Stimulated activated CD8-positive, alpha-beta memory T cell treated with anti-CD3 and anti-CD28 coated beads, Interleukin-2, amount 100 ng/mL, for 1 hour (primary cell): ENCODE measurements around the gene TLR9.
"Not testable (repeated sequence)": the region's sequence is repeated elsewhere in the genome, so short reads cannot be mapped to it uniquely, and the experiment has no call there.

Experiments
- DNase-seq, 2 donors: peaks; one replicate each; pipeline ENCODE4 v3.0.0-alpha.2; 2020; ENCODE audit warnings: low read depth in 2 of 2

The TLR9 gene

DNA sequence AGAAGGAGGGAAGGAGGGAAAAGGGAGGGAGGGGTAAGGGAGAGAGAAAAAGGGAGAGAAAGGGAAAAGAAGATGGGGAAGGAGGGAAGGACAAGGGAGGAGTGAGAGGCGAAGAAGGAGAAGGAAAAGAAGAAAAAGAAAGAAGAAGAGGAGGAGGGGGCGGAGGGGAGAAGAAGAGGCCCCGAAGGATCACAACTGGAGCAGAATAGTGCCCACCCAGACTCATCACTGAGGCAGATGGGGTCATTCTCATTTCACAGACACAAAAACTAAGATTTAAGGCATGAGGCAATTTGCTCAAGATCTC, 30.2 kb downstream of the TLR9 start:
- DNase-seq = no peak

DNA sequence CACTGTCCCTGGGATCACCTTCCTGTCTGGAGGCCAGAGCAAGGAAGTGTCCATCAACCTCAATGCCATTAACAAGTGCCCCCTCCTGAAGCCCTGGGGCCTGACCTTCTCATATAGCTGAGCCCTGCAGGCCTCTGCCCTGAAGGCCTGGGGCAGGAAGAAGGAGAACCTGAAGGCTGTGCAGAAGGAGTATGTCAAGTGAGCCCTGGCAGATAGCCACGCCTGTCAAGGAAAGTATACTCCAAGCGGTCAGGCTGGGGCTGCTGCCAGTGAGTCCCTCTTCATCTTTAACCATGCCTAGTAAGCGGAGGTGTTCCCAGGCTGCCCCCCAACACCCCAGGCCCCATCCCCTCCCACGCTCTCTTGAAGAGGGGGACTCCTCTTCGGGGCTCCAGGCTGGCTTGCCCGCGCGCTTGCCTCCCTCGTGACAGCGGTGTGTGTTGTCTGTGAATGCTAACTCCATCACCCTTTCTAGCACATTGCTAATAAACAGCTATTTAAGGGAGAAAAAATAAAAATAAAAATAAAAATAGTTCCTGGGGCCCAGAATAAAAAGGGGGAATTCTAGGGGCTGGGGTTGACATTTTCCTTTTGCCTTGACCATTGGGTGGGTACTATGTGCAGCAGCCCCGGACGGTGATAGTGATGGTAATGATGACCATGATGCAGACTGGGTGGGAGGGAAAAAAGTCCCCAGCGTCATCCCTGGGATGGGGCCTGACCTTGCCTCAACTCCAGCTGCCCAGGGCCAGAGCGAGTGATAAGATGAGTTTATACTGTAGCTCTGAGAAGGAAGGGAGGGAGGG, 30.8 kb downstream of the TLR9 start:
- no peak for DNase-seq

DNA sequence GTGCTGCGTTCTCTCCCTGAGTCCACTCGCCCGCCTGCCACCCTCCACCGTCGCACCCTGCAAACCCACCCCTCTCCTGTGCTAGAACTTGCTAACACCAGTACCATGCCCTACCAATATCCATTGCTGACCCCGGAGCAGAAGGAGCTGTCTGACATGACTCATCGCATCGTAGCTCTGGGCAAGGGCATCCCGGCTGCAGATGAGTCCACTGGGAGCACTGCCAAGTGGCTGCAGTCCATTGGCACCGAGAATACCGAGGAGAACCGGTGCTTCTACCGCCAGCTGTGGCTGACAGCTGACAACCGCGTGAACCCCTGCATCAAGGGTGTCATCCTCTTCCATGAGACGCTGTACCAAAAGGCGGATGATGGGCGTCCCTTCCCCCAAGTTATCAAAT, 32.4 kb downstream of the TLR9 start:
- DNase-seq = no peak

DNA sequence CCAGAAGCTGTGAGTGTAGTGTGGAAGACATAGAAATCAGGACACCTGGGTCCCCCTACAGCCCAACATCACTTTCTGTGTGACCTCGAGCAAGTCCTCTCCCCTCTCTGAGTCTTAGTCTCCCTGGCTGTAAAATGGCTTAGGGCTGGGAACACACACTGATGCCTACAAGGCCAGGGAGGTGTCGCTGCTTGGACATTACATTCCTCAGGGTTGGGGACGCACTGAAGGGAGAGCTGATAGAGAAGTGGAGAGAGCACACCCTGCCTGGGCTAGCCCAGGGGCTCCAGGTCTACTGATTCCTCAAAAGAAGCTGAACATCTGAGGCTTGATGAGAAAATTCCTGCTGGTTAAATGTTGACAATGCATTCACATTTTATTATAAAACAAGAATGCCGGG, 33.8 kb downstream of the TLR9 start:
- no peak for DNase-seq

DNA sequence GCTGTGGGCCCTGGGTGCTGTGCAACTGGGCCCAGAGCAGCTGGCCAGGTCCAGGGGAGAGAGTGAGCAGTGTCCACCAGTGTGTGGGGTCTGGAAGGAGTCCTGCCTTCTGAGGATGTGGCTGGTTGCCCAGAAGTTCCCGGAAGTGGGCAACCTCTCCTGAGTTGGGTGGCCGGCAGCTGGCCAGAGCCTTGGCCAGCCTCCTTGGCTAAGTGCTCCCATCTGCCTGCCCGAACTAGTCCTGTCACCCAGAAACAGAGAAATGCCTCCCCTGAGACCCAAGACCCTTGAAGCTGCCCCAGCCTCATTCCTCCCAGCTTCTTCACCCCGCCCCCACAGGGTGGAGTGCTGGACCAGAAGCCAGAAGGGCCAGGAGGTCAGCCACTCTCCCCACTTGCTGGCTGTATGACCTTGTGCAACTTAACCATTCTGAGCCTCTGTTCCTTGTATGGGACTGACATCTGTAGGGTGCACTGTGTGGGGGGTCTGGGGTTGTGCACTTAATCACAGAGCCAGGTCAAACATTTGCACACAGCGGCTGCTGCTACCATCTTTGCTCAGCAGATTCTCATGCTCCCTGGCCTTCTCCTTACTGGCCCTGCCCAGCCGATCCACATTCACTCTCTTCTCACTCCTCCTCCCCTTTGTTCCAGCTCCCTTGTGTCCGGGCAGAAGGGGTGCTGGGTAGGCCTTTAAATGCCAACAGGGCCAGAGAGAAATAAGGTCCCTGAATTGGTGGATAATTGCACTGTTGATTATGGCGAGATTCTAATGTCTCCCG, 35.0 kb downstream of the TLR9 start:
- DNase-seq = no peak

DNA sequence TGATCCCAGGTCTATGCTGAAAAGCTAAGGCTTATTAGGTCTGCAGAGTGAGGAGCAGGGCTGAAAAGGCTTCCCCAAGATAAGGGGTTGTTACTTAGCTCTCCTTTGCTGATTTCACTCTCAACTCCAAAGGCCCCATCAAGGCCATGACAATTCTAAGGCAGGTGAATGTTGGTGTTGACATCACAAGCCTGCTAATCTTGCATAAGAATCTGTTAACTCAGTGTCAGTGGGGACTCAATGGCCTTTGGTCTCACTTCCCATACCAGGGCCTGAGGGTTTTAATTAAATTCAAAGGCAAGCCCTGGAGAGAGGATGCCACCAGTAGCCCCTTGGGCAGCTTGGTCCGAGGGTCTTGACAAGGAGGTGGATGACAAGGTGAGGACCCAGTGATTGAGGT, 36.9 kb downstream of the TLR9 start:
- DNase-seq = no peak

DNA sequence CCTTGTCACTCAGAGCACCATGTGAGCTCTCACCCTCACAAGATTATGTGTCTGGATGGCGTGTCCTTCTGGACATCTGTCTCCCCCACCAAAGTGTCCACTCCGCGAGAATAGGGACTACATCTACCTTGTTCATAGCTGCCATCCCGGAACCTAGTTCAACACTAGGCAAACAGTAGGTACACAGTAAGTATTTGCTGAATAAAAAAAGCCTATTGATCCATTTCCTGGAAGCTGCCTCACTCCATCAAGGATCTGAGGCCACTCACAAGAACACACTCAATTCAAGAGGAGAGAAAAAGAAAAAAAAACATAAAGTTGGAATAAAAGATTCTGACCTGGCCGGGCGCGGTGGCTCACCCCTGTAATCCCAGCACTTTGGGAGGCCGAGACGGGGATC, 38.7 kb downstream of the TLR9 start:
- no peak for DNase-seq

DNA sequence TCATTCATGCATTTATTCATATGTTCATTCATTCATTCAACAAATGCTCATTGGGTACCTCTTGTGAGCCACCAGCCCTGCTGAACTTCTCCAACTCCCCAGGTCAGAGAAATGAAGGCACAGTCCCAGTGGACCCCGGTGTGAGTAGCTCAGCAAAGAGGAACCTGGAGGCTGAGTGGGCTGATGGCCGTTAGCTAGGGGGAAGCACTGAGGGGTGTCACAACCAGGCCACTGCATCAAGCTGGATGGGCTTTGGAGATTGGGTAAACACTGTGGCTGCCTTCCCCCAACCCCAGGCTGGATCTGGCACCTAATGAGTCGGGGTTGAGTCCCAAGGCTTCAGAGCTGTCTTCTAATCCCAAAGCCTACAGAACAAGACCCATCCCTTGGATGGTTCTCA, 39.6 kb downstream of the TLR9 start:
- no peak for DNase-seq

DNA sequence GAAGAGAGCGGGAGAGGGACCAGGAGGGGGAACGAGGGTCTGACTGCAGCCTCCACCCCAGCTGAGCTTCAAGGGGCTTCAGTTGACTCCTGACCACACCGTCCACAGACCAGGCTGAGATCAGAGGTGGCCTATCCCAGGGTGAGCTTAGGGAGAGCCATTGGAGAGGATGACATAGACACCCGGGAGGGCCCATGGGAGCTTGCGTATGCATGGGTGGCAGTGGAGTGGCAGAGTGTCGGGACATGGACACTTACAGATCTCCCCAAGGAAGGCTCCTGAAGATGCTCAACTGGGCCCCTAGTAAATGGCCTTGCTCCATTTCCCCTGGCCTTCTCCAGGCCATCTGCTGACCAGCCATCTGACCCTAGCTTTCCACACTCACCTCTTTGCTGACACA, 40.1 kb downstream of the TLR9 start:
- no peak for DNase-seq

DNA sequence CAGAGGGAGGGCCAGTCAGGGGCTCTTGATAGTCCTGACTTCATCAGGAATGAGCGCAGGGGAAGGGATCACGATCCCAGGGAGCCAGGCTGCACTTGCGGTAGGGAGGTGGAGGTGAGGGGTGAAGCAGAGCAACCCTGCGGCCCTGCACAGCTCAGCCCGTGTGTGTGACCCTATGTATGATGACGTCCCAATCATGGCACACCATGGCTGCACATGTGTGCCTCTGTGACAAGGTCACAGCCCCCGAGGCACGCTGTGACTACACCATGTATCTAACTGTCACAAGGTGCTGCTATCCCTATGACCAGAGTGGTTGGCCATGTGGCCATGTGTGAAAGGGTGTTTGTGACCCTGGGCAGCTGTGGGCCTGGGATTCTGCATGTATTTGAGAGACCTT, 40.8 kb downstream of the TLR9 start:
- no peak for DNase-seq

DNA sequence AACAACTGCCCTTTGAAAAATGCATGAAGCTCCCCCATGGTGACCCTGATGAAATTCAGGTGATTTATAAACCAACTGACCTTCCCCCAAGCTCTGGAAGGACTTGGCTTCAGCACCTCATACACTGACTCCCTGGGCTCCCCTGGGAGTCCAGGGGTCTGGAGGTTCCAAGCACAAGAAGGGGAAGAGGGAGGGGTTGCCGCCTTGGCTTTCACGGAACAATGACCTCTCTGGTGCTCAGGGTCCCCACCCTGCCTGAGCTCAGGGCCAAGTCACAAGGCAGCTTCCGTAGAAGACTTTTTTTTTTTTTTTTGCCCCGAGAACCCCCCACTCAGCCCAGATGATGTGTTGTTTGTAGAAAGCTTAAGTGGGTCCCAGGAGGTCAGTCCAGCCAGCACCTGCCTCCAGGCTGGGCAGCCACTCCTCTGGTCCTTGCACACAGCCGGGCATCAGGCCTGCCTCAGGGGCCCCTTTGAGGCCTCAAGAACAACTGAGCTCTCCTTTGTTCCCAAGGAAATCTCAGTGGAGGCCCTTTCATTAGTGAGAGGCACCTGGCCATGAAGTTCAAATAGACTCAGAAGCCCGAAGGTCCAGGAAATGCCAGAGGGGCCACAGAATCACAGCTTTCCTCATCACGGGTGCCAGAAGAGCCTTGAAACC, 41.5 kb downstream of the TLR9 start:
- DNase-seq = no peak

DNA sequence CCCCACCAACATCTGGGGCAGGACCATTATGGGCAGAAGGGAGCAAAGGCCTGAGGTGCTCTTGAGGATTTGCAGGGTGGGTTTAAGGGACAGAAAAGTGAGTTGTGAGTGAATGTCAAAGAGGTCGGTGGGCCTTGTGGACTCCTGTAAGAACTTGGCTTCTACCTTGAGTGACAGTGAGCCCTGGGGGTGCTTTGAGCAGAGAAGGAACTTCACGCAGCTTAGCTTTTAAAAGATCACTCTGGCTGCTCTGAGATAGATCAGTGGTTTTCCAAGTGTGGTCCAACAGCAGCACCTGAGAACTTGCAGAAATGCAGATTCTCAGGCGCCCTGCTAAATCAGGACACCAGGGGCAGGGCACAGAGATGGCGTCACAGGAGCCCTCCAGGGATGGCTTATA, 42.8 kb downstream of the TLR9 start:
- no peak for DNase-seq

DNA sequence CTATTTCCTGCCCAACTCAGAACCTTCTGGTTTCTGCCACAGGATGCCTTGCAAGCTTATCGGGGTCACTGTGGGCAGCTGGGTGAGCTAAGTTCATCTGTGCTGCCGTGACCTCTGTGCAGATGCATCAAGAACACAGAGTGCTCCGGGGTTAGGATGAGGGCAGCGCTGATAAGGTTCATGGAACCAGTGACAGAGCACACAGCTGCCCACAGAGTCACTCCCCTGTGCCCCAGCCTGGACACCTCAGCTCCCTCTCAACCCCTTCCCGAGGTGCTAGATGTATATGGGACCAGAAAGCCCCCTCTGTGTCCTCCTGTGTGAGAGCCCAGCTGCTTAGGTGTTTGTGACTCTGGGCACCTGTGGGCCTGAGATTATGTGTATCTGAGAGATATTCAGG, 43.2 kb downstream of the TLR9 start:
- DNase-seq = no peak

DNA sequence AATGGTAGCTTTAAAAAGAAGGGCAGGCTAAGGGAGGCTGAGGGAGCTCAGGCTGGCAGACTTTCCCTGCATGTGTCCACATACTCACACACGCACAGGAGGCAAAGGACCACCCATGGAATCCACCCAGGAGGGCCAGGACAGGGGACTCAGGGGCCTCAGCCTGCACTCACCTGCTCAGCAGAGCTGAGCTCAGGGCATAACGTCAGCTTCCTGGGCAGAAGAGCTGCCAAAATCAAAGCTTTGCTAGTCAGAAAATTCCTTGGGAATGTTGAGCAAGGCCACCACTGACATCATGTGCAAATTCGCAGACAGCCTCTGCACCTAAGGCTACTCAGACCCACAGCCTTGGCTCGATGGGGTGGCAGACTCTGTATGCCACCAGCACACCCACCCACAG, 43.9 kb downstream of the TLR9 start:
- no peak for DNase-seq

DNA sequence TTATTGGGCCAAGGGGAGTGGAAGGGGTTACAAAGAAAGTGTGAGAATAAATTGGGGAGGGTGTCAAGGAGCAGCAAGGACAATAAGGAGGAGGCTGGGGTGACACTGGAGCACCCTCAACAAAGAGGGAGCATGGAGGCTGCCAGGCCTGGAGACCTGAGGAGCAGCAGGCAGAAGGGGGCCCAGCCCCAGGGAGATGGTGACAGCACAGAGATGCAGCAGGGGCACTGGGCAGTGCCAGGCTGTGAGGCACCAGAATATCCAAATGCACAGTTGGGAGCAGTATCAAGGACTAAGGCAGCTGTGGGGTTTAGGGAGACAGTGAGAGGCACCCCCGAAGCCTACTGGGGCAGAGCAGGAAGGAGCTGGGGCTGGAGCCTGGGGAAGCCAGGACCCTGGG, 46.9 kb downstream of the TLR9 start:
- no peak for DNase-seq

DNA sequence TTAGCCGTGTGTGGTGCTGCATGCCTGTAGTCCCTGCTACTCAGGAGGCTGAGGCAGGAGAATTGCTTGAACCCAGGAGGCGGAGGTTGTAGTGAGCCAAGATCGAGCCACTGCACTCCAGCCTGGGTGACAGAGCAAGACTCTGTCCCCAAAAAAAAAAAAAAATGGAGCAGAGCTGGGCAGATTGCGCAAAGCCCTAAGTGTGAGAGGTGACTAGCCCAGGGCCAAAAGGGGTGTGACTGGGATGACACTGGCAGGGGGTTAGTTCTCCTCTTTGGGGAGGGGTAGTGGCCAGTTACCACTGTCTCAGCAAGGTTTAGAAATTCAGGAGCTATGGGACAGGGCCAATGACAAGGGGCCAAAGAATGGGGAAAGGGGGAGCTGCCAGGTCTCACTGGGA, 47.3 kb downstream of the TLR9 start:
- not testable (repeated sequence) for DNase-seq

DNA sequence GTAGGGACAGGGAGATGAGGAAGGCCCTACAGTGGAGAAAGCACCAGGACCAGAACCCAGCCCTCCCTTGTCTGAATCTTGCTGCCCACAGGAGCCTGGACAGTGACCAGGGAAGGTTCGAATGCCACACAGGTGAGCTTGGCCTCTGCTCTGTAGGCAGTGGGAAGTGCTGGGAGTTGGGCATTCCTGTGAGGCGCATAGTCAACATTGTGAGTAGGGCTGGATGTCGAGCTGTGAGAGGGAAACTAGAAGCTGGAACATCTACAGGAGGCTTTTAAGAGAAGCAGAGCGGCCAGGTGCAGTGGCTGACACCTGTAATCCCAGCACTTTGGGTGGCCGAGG, 47.8 kb downstream of the TLR9 start:
- no peak for DNase-seq

DNA sequence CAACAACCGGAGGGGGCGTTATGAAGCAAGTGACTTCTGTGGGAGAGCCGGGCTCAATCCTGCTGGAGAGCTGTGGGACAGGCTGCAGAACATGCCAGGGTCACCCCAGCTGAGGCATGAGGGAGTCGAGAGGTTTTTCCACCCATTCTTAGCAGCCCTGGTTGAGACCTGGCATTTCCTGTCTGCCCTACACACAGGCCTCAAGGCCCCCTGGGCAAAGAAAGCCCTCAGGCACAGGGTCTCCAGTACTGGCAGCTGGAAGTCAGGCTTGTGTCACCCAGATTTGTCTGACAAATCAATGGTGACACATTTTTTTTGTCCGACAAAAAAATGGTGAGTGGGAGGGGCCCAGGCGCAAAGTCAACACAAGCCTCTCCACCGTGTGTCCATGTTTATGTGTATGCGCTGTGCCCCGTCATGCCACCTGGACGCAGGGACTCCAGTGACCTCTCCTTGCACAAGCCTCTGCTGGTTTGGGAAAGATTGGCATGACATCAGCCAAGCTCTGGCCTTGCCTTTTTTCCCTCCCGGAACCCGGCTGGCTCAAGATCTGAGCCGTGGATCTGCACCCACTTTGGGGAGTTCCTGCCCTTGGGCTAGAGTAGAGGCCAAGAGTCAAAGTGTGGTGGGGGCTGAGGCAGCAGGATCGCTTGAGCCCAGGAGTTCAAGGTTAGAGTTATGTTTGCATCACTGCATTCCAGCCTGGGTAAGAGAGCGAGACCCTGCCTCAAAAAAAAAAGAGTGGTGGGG, 48.3 kb downstream of the TLR9 start:
- DNase-seq = no peak

DNA sequence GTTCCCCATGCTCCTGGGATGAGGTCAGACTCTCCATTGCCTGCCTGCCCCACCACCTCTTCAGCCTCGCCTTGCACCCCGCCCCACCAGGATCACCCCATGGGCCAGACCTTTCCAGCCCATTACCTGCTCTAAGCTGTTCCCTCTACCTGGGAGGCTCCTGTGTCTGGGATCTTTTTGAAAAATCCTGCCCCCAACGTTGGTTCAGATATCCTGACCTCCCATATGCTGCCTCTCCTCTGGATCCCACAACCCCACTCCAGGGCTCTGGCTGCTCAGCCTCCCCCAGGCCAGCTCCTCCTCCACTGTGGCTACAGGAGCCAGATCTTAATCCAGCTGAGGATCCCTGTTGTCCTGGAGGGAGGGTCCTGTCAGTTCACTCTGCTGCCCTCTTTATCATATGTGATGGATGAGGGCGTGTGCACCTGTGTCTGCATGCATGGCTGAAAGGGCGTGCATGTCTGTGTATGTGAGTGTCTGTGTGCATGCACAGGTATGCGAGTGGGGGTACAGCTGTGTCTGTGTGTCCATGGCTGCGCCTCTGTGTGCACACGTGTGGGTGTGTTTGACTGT, 49.2 kb downstream of the TLR9 start:
- no peak for DNase-seq

DNA sequence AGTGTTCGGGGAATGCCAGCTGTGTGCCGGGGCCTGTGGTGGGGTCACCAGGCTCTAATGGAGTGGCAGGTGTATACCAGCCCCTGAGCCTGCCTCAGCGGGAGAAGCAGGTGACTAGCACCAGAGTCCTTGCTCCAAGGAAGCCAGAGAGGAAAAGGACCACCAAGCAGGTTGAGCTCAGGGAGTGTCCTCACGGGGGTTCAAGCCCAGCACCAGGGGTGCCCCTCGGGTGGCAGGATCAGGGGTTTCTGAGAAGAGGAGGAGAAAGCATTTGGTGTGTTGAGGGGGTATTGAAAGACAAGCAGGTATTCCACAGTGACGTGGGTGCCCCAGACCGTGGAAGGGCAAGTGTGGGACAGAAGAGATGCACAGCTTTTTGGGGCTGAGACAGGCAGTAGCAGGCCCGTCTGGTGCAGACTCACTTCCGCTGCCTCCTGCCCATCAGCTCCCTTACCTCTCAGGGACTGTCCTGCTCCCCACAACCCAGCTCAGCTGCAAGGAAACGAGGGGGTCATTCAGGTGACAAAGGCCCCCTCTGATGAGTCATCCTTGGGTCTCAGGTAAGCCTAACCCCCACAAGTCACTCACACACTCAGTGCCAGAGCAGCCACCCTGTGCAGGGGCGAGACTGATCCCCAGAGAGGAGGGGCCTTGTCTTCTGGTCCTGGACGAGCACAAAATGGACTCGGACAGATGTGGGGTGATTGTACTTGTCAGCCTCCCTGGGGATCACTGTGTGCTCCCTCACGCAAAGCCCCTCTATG, 49.8 kb downstream of the TLR9 start:
- no peak for DNase-seq

DNA sequence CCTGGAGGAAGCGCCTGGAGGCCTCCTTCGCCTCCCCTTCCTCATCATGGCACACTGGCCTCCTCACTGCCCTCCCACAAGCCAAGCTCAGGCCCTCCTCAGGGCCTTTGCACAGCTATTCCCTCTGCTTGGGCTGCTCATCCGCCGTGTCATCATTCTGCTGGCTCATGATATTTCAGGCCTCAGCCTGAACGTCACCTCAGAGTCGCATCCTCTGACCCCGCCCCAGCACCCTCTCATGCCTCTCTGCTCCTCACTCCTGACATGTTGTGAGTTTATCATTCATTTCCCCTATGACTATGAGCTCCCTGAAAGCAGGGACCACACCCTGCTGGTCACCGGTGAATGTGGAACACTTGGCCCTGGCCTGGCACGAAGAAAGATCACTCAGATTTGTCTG, 50.5 kb downstream of the TLR9 start:
- no peak for DNase-seq
